Peyer's patch (tissue), 4 donors: ENCODE data around the gene SLC6A18. TPM values are rescaled to one million over a fixed set of nuclear protein-coding genes. Genes with fewer than 3 reads are reported as not detected.
A peak's percentile ranks its signal among the peaks of the same experiment; 100 is the strongest.

ENCODE experiments used
- DNase-seq, 3 donors: peaks; one replicate each; pipeline ENCODE4 v3.0.0-alpha.2; 2017 to 2019
- H3K27ac ChIP-seq, 4 donors: fragments of 200-600 bp; sonication (generic); one replicate each; pipeline ENCODE4 v1.5.1; 2016 to 2019
- H3K27me3 ChIP-seq, 2 donors: fragments of 200-600 bp; sonication (generic); one replicate each; pipeline ENCODE4 v1.5.1; 2019
- H3K36me3 ChIP-seq, 3 donors: fragments of 200-600 bp; sonication (generic); one replicate each; pipeline ENCODE4 v1.5.1; 2016 to 2019
- H3K4me1 ChIP-seq, 4 donors: fragments of 200-600 bp; sonication (generic); one replicate each; pipeline ENCODE4 v1.5.1; 2016 to 2019
- H3K4me3 ChIP-seq, 4 donors: fragments of 200-600 bp; sonication (generic); 1 replicate in 3 of 4; 2 replicates in 1 of 4; pipeline ENCODE4 v1.5.1; 2016 to 2019; ENCODE audit warnings: mild to moderate bottlenecking in 1 of 4
- H3K9me3 ChIP-seq, 4 donors: fragments of 200-600 bp; sonication (generic); one replicate each; pipeline ENCODE4 v1.5.1; 2016 to 2019; ENCODE audit warnings: mild to moderate bottlenecking in 1 of 4
- CTCF ChIP-seq, 6 experiments: fragments of 450-650 bp in 4 of 6; fragments of 200-600 bp in 2 of 6; sonication (generic) in 1 of 6; IDR thresholded peaks; one replicate each; pipeline ENCODE4 v1.5.1; 2017 to 2019; ENCODE audit warnings: antibody characterized with exemption in 6 of 6, mild to moderate bottlenecking in 3 of 6, moderate library complexity in 1 of 6
- POLR2A ChIP-seq, 2 donors: fragments of 450-650 bp; IDR thresholded peaks; one replicate each; pipeline ENCODE4 v1.5.1; 2017; ENCODE audit warnings: antibody characterized with exemption in 2 of 2, mild to moderate bottlenecking in 2 of 2, moderate library complexity in 2 of 2
- total RNA-seq, 4 donors: library from RNA; depleted of rRNA; stranded (reverse); fragments of >200 nt; gene quantifications; one replicate each; pipeline ENCODE4 v1.1.0, GENCODE V29; 2016

The SLC6A18 gene
- total RNA-seq, 4 donors from 2014 or later: 0.53 to 0.95 TPM; not detected in 2

- DNase-seq: peak in 2 of 3 donors; percentile 88 to 90
- H3K9me3 ChIP-seq: peaks cover 0 to 9% (median 0%) of the 10 kb centered on the region in 4 donors
- H3K4me1 ChIP-seq: peaks cover 0 to 21% (median 4%) of the 10 kb centered on the region in 4 donors
- no peak overlapping the region for H3K4me3 ChIP-seq
- peak overlapping the region in 3 of 4 donors; percentile 26 to 85 (median 83) for H3K27ac ChIP-seq
- no peaks in the 10 kb centered on the region for H3K36me3 ChIP-seq
- TF ChIP-seq POLR2A (IDR thresholded peaks at IDR 0.05): peak in 1 of 2 donors; percentile 48
- TF ChIP-seq CTCF (IDR thresholded peaks at IDR 0.05): peak in 1 of 6 experiments; percentile 14
- H3K27me3 ChIP-seq: no peaks in the 10 kb centered on the region
Measured at GRCh38 chr5:1239505-1240251, 14.5 kb downstream of the SLC6A18 start.

GRCh38 chr5:1240496-1241260, 15.5 kb downstream of the SLC6A18 start:
- Histone ChIP-seq H3K27me3 (no peaks in the 10 kb centered on the region), H3K4me1 (peaks cover 0 to 21% (median 4%) of the 10 kb centered on the region in 4 donors), H3K9me3 (no peaks in the 10 kb centered on the region), H3K36me3 (no peaks in the 10 kb centered on the region), H3K4me3 (no peak overlapping the region), H3K27ac (peak overlapping the region in 2 of 4 donors; percentile 83 to 85)
- TF ChIP-seq CTCF (IDR thresholded peaks at IDR 0.05) (no peak), POLR2A (IDR thresholded peaks at IDR 0.05) (no peak)
- DNase-seq: no peak

GRCh38 chr5:1241509-1242080, 16.4 kb downstream of the SLC6A18 start:
- no peak overlapping the region for H3K27ac ChIP-seq
- H3K36me3 ChIP-seq: no peaks in the 10 kb centered on the region
- H3K4me3 ChIP-seq: no peak overlapping the region
- H3K9me3 ChIP-seq: no peaks in the 10 kb centered on the region
- TF ChIP-seq CTCF (IDR thresholded peaks at IDR 0.05) (no peak), POLR2A (IDR thresholded peaks at IDR 0.05) (no peak)
- no peaks in the 10 kb centered on the region for H3K27me3 ChIP-seq
- no peak for DNase-seq
- peaks cover 0 to 25% (median 4%) of the 10 kb centered on the region in 4 donors for H3K4me1 ChIP-seq

- Histone ChIP-seq H3K9me3 (no peaks in the 10 kb centered on the region), H3K4me3 (no peak overlapping the region), H3K27me3 (no peaks in the 10 kb centered on the region), H3K4me1 (peaks cover 0 to 31% (median 4%) of the 10 kb centered on the region in 4 donors), H3K36me3 (no peaks in the 10 kb centered on the region), H3K27ac (no peak overlapping the region)
- TF ChIP-seq CTCF (IDR thresholded peaks at IDR 0.05) (no peak), POLR2A (IDR thresholded peaks at IDR 0.05) (no peak)
- no peak for DNase-seq
Measured at GRCh38 chr5:1242733-1243486, 17.7 kb downstream of the SLC6A18 start.

- Histone ChIP-seq H3K27me3 (no peaks in the 10 kb centered on the region), H3K27ac (no peak overlapping the region), H3K36me3 (no peaks in the 10 kb centered on the region), H3K4me3 (no peak overlapping the region), H3K4me1 (peaks cover 0 to 29% (median 4%) of the 10 kb centered on the region in 4 donors), H3K9me3 (no peaks in the 10 kb centered on the region)
- DNase-seq: no peak
- TF ChIP-seq POLR2A (IDR thresholded peaks at IDR 0.05): no peak
- no peak for TF ChIP-seq CTCF (IDR thresholded peaks at IDR 0.05)
Measured at GRCh38 chr5:1243487-1244130, 18.4 kb downstream of the SLC6A18 start.
